Right lobe of liver (tissue), 6 donors: ENCODE results near the gene MANSC4. TPM values are rescaled to one million over a fixed set of nuclear protein-coding genes. Genes with fewer than 3 reads are reported as not detected.

ENCODE experiments used
- ATAC-seq, 4 donors: fragments of 200-7000 bp; cut with Tn5 transposase; one replicate each; pipeline ENCODE4 v1.9.1; 2020; ENCODE audit warnings: mild to moderate bottlenecking in 4 of 4, moderate library complexity in 4 of 4
- DNase-seq, 3 donors: peaks; one replicate each; pipeline ENCODE4 v3.0.0-alpha.2; 2020
- H3K27ac ChIP-seq, 3 donors: fragments of 200-600 bp; one replicate each; pipeline ENCODE4 v1.8.0; 2022
- H3K27me3 ChIP-seq, 2 donors: fragments of 200-600 bp; one replicate each; pipeline ENCODE4 v1.8.0; 2022
- H3K36me3 ChIP-seq, 4 donors: fragments of 200-600 bp; sonication (generic) in 1 of 4; one replicate each; pipeline versions ENCODE4 v1.5.1 to v1.8.0; 2017 to 2022; ENCODE audit warnings: control low read depth in 1 of 4
- H3K4me1 ChIP-seq, 4 donors: fragments of 200-600 bp; sonication (generic) in 1 of 4; one replicate each; pipeline versions ENCODE4 v1.5.1 to v1.8.0; 2017 to 2022; ENCODE audit warnings: control low read depth in 1 of 4
- H3K4me3 ChIP-seq, 3 donors: fragments of 200-600 bp; one replicate each; pipeline ENCODE4 v1.8.0; 2022
- H3K9me3 ChIP-seq, 4 donors: fragments of 200-600 bp; sonication (generic) in 1 of 4; one replicate each; pipeline versions ENCODE4 v1.5.1 to v1.8.0; 2017 to 2022; ENCODE audit warnings: control low read depth in 1 of 4
- POLR2A ChIP-seq: fragments of 450-650 bp; IDR thresholded peaks from one replicate; pipeline ENCODE4 v1.6.1; 2017; ENCODE audit warnings: antibody characterized with exemption, mild to moderate bottlenecking
- WGBS: methylation state at CpG from one replicate; pipeline ENCODE4 v1.1.6; 2018; ENCODE audit warnings: low coverage, low lambda C conversion rate; ENCODE audit not compliant: insufficient coverage; ENCODE audit errors: missing lambda C conversion rate; 5-methylcytosine and 5-hydroxymethylcytosine counted together
- intact Hi-C, 2 donors: fragments of 100-400 bp; cut with DNase I; formaldehyde crosslinking; loops; one replicate each; pipeline versions ENCODE4 v1.11.2 to v1.14.1; 2022
- total RNA-seq, 6 experiments: library from RNA; depleted of rRNA in 2 of 6; stranded (reverse); fragments of >200 nt in 2 of 6; fragmentation: NEBNext Ultra II Directional in 3 of 6; extraction: Animal tissue kit (Norgen Biotek cat#: 25700) in 3 of 6; gene quantifications; one replicate each; pipeline versions ENCODE4 v1.1.0 to v1.2.4, GENCODE V29; 2016 to 2023
- TF ChIP-seq, protein P1 (sequence below), 4 donors: fragments of 200-600 bp in 3 of 4; fragments of 450-650 bp in 1 of 4; IDR thresholded peaks; one replicate each; pipeline versions ENCODE4 v1.5.1 to v1.8.0; 2016 to 2022; ENCODE audit warnings: antibody characterized with exemption in 4 of 4, mild to moderate bottlenecking in 2 of 4
- donor health status: DM: no; HTN: yes; CAD: no.
- donor health status: DM: no; HTN: no; CAD: no.
- donor health status: DM: no; HTN: no; CAD: no.
- donor health status: DM: no; HTN: yes; CAD: no.
- donor health status: DM: no; HTN: yes; CAD: no.

Gene MANSC4
- total RNA-seq, 6 experiments from 2014 or later = not detected

DNA sequence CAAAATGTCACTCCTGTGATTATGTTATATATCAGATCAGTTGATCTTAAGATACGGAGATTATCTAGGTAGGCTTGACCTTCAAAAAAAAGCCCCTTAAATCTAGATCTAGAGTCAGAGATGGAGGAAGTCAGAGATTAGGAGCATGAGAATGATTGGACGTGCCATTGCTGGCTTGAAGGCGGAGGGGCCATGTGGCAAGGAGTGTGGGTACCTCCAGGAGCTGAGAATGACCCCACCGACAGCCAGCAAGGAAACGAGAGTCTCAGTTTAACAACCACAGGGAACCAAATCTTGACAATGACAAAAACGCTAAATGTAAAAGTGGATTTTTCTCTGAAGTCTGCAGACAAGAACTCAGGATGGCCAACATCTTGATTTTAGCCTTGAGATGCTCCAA, 32.5 kb upstream of the MANSC4 start:
- no peaks in the 10 kb centered on the region for H3K36me3 ChIP-seq
- TF ChIP-seq POLR2A = no peak
- TF ChIP-seq, protein P1, sequence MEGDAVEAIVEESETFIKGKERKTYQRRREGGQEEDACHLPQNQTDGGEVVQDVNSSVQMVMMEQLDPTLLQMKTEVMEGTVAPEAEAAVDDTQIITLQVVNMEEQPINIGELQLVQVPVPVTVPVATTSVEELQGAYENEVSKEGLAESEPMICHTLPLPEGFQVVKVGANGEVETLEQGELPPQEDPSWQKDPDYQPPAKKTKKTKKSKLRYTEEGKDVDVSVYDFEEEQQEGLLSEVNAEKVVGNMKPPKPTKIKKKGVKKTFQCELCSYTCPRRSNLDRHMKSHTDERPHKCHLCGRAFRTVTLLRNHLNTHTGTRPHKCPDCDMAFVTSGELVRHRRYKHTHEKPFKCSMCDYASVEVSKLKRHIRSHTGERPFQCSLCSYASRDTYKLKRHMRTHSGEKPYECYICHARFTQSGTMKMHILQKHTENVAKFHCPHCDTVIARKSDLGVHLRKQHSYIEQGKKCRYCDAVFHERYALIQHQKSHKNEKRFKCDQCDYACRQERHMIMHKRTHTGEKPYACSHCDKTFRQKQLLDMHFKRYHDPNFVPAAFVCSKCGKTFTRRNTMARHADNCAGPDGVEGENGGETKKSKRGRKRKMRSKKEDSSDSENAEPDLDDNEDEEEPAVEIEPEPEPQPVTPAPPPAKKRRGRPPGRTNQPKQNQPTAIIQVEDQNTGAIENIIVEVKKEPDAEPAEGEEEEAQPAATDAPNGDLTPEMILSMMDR (IDR thresholded peaks at IDR 0.05) = no peak
- H3K4me3 ChIP-seq = no peak overlapping the region
- no peaks in the 10 kb centered on the region for H3K9me3 ChIP-seq
- no peaks in the 10 kb centered on the region for H3K27me3 ChIP-seq
- intact Hi-C loops = no loop called here
- WGBS = 58% methylated on average over 6 of the region's 6 CpGs
- no peak overlapping the region for H3K27ac ChIP-seq
- DNase-seq (no peak), ATAC-seq (no peak)
- no peaks in the 10 kb centered on the region for H3K4me1 ChIP-seq

DNA sequence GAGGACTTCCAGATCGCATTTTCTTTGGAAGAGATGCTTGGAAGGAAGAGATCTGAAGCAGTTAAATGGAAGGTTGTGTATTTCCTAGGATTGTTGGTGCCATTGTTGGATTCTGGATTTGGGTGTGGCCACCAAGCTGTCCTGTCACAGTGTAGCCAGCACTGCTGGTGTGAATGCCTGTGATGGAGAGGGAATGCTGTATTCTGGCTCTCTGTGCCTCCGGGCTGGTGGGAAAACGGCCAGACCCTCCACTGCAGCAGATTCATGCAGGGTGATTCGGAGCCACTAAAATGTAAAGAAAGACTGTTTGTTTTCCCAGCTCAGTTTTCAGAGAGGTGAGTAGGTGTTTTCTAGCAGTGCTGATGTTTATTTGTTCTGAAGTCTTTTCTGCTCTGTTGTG, 30.7 kb upstream of the MANSC4 start:
- WGBS = 20% methylated on average over 1 of the region's 4 CpGs

DNA sequence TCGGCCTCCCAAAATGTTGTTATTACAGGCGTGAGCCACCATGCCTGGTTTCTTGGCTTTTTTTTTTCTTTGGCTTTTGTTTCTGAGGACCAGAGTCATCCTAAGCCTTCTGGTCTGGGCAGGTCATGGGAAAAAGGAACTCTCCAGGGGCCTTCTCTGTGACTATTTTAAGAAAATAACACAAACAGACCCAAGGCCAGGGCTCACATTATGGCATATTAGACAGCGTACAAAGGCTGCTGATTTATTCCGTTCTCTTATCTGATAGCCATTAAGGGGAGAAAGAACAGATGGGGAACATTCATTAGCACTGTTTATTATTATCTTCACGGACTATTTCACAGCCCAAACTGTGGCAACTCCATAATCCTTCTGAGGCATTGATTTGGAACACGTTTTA, 28.8 kb upstream of the MANSC4 start:
- H3K9me3 ChIP-seq = no peaks in the 10 kb centered on the region
- no peaks in the 10 kb centered on the region for H3K4me1 ChIP-seq
- H3K4me3 ChIP-seq = no peak overlapping the region
- ATAC-seq = no peak
- 54% methylated on average over 6 of the region's 6 CpGs for WGBS
- DNase-seq = no peak
- TF ChIP-seq, protein P1 (IDR thresholded peaks at IDR 0.05) = no peak
- no peak for TF ChIP-seq POLR2A
- no peaks in the 10 kb centered on the region for H3K27me3 ChIP-seq
- intact Hi-C loops = no loop called here
- no peak overlapping the region for H3K27ac ChIP-seq
- no peaks in the 10 kb centered on the region for H3K36me3 ChIP-seq

More for the DNA sequence above, 30.7 kb upstream of the MANSC4 start:
- ATAC-seq (no peak), DNase-seq (no peak)
- Histone ChIP-seq H3K4me3 (no peak overlapping the region), H3K9me3 (no peaks in the 10 kb centered on the region), H3K27ac (no peak overlapping the region), H3K36me3 (no peaks in the 10 kb centered on the region), H3K27me3 (no peaks in the 10 kb centered on the region), H3K4me1 (no peaks in the 10 kb centered on the region)
- no peak for TF ChIP-seq POLR2A
- TF ChIP-seq, protein P1 (IDR thresholded peaks at IDR 0.05) = no peak
- intact Hi-C loops = no loop called here

DNA sequence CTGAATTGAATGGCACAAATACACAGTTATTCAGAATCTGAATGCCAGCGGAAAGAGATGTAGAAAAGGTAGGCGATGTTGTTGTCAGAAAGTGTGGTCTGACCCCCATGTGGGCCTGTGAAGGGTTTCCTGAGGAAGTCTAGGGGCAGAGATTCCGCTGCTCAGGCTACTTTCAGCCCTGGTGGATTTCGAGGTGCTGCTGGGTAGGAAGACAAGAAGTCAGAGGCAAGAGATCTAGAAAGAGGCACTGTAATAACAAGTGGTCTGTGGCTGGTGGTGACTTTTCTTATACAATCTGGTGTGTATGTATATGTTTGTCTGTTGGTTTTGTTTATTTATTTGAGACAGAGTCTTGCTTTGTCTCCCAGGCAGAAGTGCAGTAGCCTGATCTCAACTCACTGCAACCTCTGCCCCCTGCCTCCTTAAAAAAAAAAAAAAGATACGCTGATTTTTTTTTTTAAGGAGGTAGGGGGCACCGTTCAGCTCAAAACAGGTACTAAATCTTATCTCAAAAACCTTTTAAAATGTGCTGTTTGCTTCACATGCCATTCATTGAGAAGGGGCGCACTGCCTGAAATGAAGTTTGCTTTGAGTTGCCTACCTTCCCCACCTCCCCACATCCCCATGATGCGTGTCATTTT, 27.1 kb upstream of the MANSC4 start:
- Histone ChIP-seq H3K4me1 (no peaks in the 10 kb centered on the region), H3K27ac (no peak overlapping the region), H3K27me3 (no peaks in the 10 kb centered on the region), H3K4me3 (no peak overlapping the region), H3K9me3 (no peaks in the 10 kb centered on the region), H3K36me3 (no peaks in the 10 kb centered on the region)
- intact Hi-C loops = no loop called here
- 48% methylated on average over 7 of the region's 8 CpGs for WGBS
- DNase-seq = no peak
- no peak for ATAC-seq
- TF ChIP-seq POLR2A = no peak
- TF ChIP-seq, protein P1 (IDR thresholded peaks at IDR 0.05) = no peak
